NCI-H2107 (cell line): ENCODE results near the gene SNX1.
A peak's percentile ranks its signal among the peaks of the same experiment; 100 is the strongest.
"Not testable (repeated sequence)": the region's sequence is repeated elsewhere in the genome, so short reads cannot be mapped to it uniquely, and the experiment has no call there.

Experiments used
- DNase-seq: peaks from one replicate; lab custom pipeline; 2025; lab: John Stamatoyannopoulos, UW

The SNX1 gene

DNA sequence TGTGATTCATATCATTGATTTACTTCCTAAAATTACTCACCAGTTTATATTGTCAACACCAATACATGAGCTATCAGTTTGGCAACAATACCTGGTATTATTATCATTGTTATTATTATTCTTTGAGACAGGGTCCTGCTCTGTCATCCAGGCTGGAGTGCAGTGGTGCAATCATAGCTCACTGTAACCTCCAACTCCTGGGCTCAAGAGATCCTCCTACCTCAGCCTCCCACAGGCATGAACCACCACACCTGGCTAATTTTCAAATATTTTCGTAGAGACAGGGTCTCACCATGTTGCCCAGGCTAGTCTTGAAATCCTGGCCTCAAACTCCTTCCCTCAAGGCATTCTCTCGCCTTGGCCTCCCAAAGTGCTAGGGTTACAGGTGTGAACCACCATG, 22.3 kb upstream of the SNX1 start:
- not testable (repeated sequence) for DNase-seq

DNA sequence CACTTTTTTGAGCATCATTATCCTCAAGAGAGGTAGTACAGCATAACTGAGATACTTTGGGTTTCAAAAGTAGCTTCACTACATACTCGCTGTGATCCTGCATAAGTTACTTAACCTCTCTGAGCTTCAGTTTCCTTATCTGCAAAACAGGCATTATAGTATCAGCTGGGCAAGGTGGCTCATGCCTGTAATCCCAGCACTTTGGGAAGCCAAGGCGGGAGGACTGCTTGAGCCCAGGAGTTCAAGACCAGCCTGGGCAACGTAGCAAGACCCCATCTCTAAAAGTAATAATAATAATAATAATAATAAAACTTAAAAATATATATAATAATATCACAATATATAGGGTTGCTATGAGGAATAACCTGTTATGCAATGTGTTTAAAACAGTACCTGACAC, 13.0 kb upstream of the SNX1 start:
- no peak for DNase-seq

DNA sequence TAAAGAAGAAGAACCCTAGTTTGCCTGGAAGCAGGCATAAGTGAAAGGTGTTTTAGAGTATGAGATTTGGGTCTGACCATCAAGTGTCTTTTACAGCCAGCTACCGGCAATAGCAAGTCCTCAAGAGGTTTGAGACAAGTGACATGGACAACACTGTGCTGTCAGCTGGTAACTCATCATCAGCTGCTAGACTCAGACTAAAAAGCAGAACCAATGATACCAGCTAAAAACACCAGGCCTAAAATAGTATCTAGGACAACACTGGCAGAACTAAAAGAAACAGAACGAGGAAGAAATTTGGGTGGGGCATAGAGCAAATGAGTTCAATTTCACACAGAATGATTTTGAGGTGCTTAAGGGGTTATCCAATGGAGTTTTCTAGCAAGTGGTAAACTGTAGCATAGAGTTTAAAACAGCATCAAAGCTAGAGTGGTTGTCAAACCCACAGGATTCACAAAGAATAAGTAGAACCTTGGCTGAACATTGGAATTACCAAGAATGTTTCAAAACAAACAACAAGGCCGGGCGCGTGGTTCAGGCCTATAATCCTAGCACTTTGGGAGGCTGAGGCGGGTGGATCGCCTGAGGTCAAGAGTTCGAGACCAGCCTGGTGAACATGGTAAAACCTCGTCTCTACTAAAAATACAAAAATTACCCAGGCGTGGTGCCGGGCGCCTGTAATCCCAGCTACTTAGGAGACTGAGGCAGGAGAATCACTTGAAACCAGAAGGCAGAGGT, 6.1 kb upstream of the SNX1 start:
- no peak for DNase-seq

DNA sequence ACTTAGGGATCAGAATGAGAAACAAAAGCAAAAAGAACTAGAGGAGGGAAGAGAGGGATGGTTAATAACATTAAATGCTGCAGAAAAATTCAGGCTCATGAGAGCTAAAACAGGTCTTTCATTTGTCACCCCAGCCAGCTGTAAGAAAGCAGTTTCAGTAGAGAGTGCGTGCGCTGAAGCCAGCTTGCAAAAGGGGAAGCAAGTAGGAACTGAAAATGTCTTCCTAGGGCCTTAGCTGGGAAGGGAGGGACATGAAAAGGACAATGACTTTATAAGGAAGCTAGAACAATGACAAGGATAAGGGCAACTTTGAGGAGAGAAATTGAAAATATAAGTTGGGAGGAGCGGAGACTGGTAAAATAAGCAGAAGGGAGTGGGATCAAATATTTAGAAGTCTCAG, 5.3 kb upstream of the SNX1 start:
- DNase-seq, result no peak

DNA sequence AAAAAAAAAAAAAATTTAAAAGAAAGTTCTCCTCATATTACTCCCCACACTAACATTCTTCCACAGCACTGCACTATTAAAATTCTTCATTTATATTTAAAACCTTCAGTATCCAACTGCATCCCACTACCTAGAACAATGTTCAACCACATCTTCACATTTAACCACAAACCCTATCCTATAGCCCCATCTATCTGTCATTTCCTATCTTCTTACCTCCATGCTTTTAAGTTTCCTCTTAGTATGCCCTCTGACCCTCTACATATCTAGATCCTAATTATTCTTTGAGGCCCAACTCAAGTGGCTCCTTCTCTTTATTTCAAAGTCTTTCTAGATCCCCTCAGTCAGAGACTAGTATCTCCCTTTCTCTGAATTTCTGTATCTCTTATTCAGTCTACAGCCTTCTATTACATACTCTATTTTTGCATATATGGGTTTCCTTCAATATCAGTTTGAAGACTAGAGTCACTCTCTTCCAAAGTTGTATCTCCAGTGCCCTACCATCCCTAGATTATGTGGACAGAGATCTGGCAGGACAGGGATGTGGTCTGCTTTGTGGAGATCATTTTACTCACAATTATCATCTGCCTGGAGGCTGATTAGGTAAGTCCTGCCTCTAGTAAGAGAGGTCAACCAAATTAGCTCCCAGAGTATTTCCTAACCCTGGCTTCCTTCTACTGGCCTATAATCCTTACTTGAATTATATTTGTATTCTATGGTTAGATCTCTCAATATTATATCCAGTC, 3.5 kb upstream of the SNX1 start:
- DNase-seq, result no peak

DNA sequence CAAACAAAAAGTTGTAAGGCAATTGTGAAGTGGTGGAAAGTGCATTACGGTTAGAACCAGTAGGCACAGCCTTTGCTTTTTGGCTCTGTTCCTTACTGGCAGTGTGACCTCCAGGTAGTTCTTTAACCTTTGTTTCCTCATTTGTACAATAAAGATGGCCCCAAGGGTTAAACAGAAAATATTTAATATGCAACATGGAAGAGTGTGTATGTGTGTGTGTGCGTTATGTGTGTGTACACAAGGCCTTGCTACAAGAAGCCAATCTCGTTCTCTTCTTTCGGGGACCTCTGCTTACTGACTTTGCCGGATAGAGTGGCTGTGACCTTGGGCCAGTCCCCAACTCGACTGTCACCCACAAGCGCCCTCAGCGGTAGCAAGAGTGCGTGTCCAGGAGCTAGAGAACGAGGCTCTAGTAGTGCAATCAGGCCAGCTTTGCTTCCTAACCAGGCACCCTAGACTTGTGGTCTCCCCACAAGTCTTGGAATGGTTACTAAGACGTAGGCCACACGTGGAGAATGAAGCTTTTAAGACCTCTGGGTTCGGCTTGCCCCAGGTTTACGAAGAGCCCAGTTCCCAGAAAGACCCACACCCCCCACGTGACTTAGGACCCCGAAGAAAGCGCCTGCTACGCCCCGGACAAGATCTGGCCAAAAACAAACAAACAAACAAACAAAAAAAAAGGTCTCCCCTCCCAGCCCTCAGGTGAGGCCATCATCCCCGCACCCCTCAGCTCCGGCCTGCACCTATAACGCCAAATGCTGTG, 2.7 kb upstream of the SNX1 start:
- no peak for DNase-seq

DNA sequence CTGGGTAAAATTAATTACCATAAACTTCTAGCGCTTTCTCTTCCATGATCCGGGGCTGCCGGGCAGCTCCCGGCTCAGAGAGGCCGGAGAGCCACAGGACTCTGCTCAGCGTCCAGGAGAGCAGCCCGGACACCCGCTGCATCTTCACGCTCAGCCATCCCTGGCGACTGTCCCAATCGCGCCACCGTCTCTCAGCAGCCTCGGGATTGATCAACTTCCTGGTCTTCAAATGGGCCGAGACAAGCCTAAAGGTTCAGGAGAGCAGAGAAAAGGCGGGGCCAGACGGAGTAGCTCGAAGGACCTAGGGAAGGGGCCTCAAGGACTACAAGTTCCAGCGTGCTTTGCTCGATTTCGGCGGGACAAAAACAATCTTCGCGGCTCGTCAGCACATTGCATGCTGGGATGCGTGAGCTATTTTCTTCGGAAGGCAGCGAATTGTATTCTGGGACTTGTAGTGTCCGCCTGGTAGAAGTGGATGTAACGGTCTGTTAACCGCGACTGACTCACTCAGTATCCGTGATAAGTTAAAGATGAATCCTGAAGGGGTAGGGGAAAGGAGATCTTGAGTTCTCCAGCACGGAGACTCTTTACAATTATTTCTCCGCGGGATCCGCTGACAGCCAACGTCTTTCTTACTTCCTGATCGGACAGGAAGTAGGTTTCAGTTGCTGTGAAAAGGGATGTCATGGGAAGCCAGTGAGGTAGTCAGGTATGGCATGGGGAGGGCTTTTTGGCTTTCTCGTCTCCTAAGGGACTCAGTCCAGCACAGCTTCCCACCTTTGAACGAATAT, 2.0 kb upstream of the SNX1 start, which contains the start of gene CIAO2A:
TSS of gene CIAO2A (minus strand) at position 212 of the 791 bp plus-strand sequence. CDS start at position 142, 70 bp downstream.
- peak; percentile 90 for DNase-seq

DNA sequence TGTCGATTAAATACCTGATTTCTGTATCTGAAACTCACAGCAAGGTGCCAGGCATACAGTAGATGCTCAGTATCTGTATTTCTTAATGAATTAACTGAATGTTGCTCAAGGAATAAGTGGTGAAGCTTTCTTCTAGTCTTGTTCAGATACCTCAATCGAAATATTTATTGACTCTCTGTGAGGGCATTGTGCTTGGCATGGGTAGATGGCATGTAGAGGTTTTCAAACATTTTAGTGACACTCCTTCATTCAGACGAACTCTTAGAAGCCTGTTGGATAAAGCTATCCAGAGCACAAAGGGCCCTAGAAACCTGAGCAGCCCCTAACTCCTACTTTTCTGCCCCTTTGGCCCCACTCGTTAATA, 369 bp upstream of the SNX1 start:
- no peak for DNase-seq

DNA sequence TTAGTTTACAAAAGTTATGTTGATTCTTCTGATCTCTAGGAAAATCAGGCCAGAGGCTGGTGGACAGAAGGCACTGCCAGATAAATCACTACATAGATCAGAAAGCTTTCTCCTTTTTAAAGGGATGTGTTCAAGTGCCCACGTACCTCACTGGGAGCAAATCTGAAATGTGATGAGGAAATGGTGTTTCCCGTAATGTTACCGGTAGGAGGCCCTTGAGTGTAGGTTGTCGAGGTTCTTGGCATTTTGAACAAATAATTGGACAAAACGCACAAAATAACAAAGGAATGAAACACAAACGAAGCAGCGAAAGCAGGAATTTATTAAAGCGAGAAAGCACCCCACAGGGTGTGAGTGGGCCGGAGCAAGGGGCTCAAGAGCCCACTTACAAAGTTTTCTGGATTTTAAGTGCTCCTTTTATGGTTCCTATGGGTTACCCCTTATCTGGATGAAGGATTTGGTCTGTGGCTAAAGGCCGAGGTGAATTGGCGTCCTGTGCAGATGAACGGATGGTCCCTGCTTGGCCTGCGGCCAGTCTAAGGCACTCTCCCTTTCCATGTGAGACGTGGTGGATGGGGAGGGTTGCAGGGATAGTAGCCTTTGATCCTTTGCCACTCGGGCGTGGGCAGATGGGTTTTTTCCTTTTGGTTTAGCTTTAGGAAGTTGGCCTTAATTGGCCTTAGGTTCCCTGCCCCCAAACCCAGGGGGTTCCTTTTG, 1.0 kb downstream of the SNX1 start:
- DNase-seq, result no peak

DNA sequence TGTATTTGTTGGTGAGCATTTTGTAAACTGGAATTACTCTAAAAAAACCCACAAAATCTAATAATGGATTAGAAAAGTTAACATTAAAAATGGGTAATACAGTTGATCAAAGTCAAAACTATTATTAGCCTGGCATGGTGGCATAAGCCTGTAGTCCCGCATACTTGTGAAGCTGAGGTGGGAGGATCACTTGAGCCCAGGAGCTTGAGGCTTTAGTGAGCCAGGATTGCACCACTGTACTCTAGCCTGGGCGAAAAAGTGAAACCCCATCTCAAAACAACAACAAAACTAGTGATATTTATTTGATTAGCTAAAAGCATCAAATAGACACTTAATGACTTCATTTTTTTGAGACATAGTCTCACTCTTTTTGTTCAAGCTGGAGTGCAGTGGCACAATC, 3.6 kb downstream of the SNX1 start:
- no peak for DNase-seq

DNA sequence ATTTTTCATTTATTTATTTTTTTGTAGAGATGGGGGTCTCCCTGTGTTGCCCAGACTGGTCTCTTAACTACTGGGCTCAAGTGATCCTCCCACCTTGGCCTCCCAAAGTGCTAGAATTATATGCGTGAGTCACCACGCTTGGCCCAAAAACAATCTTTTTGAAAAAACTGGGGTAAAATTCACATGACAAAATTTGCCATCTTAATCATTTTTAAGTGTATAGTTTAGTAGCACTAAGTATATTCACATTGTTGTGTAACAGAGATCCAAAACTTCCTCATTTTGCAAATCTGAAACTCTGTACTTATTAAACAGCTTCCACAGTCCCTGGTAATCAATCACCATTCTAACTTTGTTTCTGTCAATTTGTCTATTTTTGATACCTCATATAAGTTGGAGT, 5.2 kb downstream of the SNX1 start:
- no peak for DNase-seq

DNA sequence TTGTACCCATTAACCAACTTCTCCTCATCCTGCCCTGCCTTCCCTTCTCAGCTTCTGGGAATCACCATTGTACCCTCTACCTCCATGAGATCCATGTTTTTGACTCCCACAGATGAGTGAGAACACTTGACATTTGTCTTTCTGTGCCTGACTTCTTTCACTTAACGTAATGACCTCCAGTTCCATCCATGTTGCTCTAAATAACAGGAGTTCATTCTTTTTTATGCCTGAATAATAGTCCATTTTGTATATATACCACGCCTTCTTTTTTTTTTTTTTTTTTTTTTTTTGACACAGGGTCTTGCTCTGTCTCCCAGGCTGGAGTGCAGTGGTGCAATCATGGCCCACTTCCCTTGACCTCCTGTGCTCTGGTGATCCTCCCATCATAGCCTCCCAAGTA, 6.7 kb downstream of the SNX1 start:
- DNase-seq, result no peak

DNA sequence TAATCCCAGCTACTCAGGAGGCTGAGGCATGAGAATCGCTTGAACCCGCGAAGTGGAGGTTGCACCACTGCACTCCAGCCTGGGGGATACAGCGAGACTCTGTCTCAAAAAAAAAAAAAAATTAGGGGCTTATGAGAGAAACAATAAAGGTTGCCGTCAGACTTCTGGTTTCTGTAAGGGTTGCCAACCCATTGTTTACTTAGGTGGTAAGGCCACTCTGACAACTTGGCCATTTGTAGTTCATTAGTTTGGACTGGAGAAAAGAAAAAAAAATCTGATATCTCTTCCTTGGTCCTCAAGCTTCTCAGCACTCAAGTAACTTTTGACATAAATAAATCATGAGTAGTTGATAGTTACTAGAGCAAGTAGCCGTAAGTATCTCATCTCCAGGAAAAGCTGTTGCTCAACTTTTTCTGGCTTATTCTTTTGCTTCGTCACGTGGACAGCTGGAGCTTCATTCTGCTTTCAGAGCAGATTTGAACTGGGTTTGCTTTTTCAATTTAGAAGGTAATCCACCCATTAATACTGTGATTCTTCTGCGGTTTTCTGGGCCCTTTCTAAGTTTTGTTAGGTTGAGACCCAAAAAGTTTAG, 9.4 kb downstream of the SNX1 start:
- no peak for DNase-seq

DNA sequence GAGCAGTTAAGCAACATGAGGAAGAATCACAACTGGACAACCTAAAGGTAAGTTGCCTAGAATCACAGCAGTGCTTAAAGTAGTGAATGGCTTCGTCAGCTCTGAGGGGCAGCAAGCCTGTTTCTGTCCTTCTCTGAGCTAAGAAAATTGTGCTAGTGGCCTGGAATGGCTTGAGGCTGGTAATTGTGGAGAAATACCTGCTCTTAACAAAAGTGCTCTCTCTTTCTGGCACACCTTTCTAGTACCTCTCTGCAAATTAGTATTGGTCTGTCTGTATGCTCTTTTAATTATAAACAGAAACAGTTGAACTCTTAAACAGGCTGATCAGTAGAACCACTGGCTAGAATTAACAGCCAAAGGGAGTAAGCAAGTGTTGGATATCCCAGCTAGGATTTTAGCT, 11.6 kb downstream of the SNX1 start:
- DNase-seq, result no peak

DNA sequence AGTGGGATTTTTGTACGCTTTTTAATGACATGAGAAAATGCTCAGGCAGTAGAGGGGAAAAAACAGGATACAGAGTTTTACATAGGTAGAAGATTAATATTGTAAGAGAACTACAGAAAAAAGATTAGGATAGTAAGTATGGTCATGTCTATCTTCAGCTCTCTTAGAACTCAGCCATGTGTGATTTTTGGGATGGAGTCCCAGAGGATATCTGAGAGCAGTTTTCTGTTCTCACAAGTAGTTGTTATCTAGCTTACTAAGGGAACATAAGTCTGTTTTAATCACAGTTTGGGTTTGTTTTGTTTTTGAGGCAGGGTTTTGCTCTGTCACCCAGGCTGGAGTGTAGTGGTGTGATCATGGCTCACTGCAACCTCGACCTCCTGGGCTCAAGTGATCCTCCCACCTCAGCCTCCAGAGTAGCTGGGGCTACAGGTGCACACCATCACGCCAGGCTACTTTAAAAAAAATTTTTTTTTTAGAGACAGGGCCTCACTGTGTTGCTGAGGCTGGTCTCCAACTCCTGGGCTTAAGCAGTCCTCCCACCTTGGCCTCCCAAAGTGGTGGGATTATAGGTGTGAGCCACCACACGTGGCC, 14.4 kb downstream of the SNX1 start:
- not testable (repeated sequence) for DNase-seq

DNA sequence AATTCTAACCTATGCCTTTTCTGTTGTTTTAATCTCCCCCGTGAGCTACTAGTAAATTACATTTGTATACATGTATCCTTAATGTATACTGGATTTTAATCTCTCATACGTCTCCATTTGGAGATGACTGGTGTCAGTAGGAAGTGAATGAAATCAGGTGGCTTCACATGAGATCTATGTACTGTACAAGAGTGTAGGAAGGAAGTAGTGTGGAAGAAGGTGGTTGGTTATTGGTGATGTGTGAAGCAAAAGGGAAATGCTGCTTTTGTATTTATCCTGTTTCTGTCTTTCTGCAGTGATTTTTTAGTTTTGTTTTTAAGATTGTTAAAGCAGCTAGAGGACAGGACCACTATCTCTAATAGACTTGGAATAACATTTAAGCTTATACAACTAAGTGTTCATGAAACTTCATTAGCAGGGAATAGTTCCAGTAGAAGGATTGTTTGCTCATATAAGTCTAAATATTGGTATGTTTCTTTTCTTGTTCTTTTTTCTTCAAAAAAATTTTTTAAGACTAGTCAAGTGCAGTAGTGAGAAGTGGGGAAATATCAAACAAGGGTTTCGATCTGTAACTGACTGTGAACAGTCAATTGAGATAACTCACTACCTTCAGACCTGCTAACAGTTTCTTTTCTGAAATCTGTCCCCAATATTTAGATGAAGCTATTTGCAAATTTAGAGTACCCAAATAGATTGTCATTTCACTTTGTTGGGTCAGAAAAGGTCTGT, 15.3 kb downstream of the SNX1 start:
- DNase-seq, result no peak

DNA sequence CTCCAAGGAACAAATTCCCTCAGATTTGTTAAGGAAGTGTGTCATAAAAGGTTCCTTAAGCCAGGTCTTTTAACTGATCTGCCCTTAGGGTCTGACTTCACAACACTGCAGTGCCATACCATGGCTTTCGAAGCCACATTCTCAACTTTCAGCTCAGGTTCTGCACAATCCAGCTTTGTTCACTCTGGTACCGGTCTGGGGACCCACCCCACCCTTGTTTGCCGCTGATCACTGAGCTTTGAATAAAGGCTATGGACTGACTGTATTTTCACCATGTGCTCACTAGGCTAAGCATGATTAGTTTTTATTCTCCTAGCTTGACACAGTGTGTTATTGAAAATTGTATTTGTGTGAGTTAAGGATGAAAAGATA, 15.9 kb downstream of the SNX1 start:
- no peak for DNase-seq

DNA sequence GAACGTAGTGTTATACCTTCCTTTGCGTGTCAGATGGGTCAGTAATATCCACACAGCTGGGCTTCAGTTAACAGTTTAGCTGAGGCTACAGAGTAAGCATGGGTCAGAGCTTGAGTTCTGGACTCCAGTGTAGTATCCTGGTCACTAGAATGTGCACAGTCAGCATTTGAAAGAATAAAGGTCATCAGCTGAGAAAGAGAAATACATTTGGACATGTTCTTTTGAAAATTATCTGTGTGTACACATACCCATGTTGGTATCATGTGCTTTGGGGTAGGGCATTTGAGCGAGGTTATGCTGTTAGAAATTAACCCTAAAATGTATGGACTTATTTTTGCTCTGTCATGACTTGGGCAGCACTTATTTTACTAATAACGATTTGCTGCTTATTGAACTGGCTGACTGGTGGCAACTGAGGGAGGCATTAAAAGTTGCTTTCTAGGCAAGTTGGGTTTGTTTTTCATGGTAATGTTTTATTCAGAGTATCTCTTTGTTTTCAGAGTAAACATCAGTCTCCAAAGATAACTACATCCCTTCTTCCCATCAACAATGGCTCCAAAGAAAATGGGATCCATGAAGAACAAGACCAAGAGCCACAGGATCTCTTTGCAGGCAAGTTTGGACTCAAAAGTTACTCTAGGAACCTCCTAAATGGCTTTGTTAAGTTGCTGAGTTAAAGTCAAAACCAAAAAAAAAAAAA, 16.4 kb downstream of the SNX1 start:
- DNase-seq, result no peak

DNA sequence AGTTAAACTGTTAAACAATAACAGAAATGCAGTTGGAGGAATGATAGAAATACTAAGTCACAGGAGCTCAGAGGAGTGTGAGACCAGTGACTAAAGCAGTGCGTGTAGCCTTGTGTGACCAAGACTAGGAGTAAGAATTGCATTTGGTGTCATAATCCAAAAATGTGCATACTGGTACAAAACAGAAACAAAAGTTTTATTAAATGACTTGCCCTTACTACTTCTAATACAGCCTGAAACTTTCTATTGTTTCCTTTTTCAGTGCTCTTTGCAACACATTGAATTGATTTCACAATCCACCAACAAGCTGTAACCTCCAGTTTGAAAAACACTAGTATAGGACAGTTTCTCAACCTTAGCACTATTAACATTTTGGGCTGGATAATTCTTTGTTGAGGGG, 17.1 kb downstream of the SNX1 start:
- DNase-seq, result no peak
